ENCODE measurements around the gene PCBP2.
"Not testable (repeated sequence)": the region's sequence is repeated elsewhere in the genome, so short reads cannot be mapped to it uniquely, and the experiment has no call there.

PCBP2 gene

GRCh38 chr12:53451661-53452158, at the start of gene PCBP2:
TSS of gene PCBP2 (plus strand) at chr12:53452102. CDS start at chr12:53454801, 2,699 bp downstream.
- peak; percentile 92 to 93 for DNase-seq (ENCODE audit: low read depth in 2 of 2)

- DNase-seq (ENCODE audit: low read depth in 2 of 2): not testable (repeated sequence)
Measured at GRCh38 chr12:53402351-53402750, 49.6 kb upstream of the PCBP2 start.

- no peak for DNase-seq (ENCODE audit: low read depth in 2 of 2)
Measured at GRCh38 chr12:53402871-53403270, 49.0 kb upstream of the PCBP2 start.

- DNase-seq (ENCODE audit: low read depth in 2 of 2): no peak
Measured at GRCh38 chr12:53410951-53411350, 41.0 kb upstream of the PCBP2 start.

GRCh38 chr12:53413485-53414204, 38.3 kb upstream of the PCBP2 start:
- DNase-seq (ENCODE audit: low read depth in 2 of 2): no peak

- DNase-seq (ENCODE audit: low read depth in 2 of 2): no peak
Measured at GRCh38 chr12:53414756-53415417, 37.0 kb upstream of the PCBP2 start.

GRCh38 chr12:53415752-53416389, 36.0 kb upstream of the PCBP2 start:
- not testable (repeated sequence) for DNase-seq (ENCODE audit: low read depth in 2 of 2)

GRCh38 chr12:53417291-53417816, 34.5 kb upstream of the PCBP2 start:
- not testable (repeated sequence) for DNase-seq (ENCODE audit: low read depth in 2 of 2)

GRCh38 chr12:53418221-53418620, 33.7 kb upstream of the PCBP2 start:
- DNase-seq (ENCODE audit: low read depth in 2 of 2): no peak

GRCh38 chr12:53419756-53420155, 32.1 kb upstream of the PCBP2 start:
- no peak for DNase-seq (ENCODE audit: low read depth in 2 of 2)

- not testable (repeated sequence) for DNase-seq (ENCODE audit: low read depth in 2 of 2)
Measured at GRCh38 chr12:53422247-53422646, 29.7 kb upstream of the PCBP2 start.

GRCh38 chr12:53423597-53423996, 28.3 kb upstream of the PCBP2 start, which contains the start of gene AMHR2:
TSS of gene AMHR2 (plus strand) at chr12:53423855. CDS start at chr12:53423935, 80 bp downstream.
- DNase-seq (ENCODE audit: low read depth in 2 of 2): no peak

- no peak for DNase-seq (ENCODE audit: low read depth in 2 of 2)
Measured at GRCh38 chr12:53424626-53425514, 27.0 kb upstream of the PCBP2 start.

- no peak for DNase-seq (ENCODE audit: low read depth in 2 of 2)
Measured at GRCh38 chr12:53425515-53426150, 26.3 kb upstream of the PCBP2 start.

GRCh38 chr12:53427905-53428594, 23.9 kb upstream of the PCBP2 start:
- DNase-seq (ENCODE audit: low read depth in 2 of 2): peak in 1 of 2 donors; percentile 23

- no peak for DNase-seq (ENCODE audit: low read depth in 2 of 2)
Measured at GRCh38 chr12:53428741-53429140, 23.2 kb upstream of the PCBP2 start.

- DNase-seq (ENCODE audit: low read depth in 2 of 2): no peak
Measured at GRCh38 chr12:53430116-53430515, 21.8 kb upstream of the PCBP2 start.

GRCh38 chr12:53431187-53431586, 20.7 kb upstream of the PCBP2 start:
- DNase-seq (ENCODE audit: low read depth in 2 of 2): no peak

- DNase-seq (ENCODE audit: low read depth in 2 of 2): not testable (repeated sequence)
Measured at GRCh38 chr12:53435326-53435725, 16.6 kb upstream of the PCBP2 start.

- not testable (repeated sequence) for DNase-seq (ENCODE audit: low read depth in 2 of 2)
Measured at GRCh38 chr12:53439582-53439981, 12.3 kb upstream of the PCBP2 start.

Data from stimulated activated CD4-positive, alpha-beta T cell treated with anti-CD3 and anti-CD28 coated beads, Interleukin-1b, Interleukin-23, amount 100 ng/mL, for 4 hours (primary cell).